Epithelial cell of esophagus (primary cell): ENCODE measurements around the gene OR4M2.
"Not testable (repeated sequence)": the region's sequence is repeated elsewhere in the genome, so short reads cannot be mapped to it uniquely, and the experiment has no call there.

Source experiments
- DNase-seq: peaks from one replicate; pipeline ENCODE4 v3.0.0; 2010; ENCODE audit warnings: low read depth
- H3K4me3 ChIP-seq: 2 replicates; pipeline ENCODE4 v1.5.1; 2011; ENCODE audit warnings: mild to moderate bottlenecking, low read length, control low read depth

The OR4M2 gene

GRCh38 chr15:22080227-22080626 lies at the start of gene OR4M2:
TSS of gene OR4M2 (plus strand) at chr15:22080527. CDS start at chr15:22080625, 98 bp downstream.
- not testable (repeated sequence) for H3K4me3 ChIP-seq, DNase-seq

- H3K4me3 ChIP-seq, DNase-seq: not testable (repeated sequence)
These were observed 11.1 kb upstream of the OR4M2 start for GRCh38 chr15:22069267-22069666.

GRCh38 chr15:22081386-22081785 lies 1.1 kb downstream of the OR4M2 start:
- DNase-seq = not testable (repeated sequence)

GRCh38 chr15:22098616-22099253 lies 18.4 kb downstream of the OR4M2 start:
- DNase-seq, H3K4me3 ChIP-seq: not testable (repeated sequence)

More at GRCh38 chr15:22081386-22081785, 1.1 kb downstream of the OR4M2 start:
- not testable (repeated sequence) for H3K4me3 ChIP-seq

GRCh38 chr15:22099289-22099891 lies 19.1 kb downstream of the OR4M2 start:
- not testable (repeated sequence) for H3K4me3 ChIP-seq, DNase-seq

GRCh38 chr15:22122033-22122432 lies 41.7 kb downstream of the OR4M2 start:
- H3K4me3 ChIP-seq, DNase-seq: not testable (repeated sequence)
